UCSD-AML1 (cell line): ENCODE data around the gene CLMN.

ENCODE experiments used
- DNase-seq: peaks from one replicate; lab custom pipeline; 2025; ENCODE audit not compliant: unreplicated experiment; lab: John Stamatoyannopoulos, UW

The CLMN gene

GRCh38 chr14:95174184-95174792 is 145.4 kb downstream of the CLMN start:
- no peak for DNase-seq

GRCh38 chr14:95173518-95173917 is 146.2 kb downstream of the CLMN start:
- no peak for DNase-seq

- no peak for DNase-seq
Observed at GRCh38 chr14:95167177-95167576, 152.5 kb downstream of the CLMN start.

GRCh38 chr14:95165517-95165916 is 154.2 kb downstream of the CLMN start:
- DNase-seq: no peak

GRCh38 chr14:95164506-95164905 is 155.2 kb downstream of the CLMN start:
- no peak for DNase-seq

GRCh38 chr14:95163666-95164065 is 156.0 kb downstream of the CLMN start:
- no peak for DNase-seq

- no peak for DNase-seq
Observed at GRCh38 chr14:95163132-95163531, 156.6 kb downstream of the CLMN start.

GRCh38 chr14:95162641-95163040 is 157.1 kb downstream of the CLMN start:
- no peak for DNase-seq

GRCh38 chr14:95157327-95158189 is 162.2 kb downstream of the CLMN start, which contains the start of gene DICER1:
DICER1 (minus strand) TSS chr14:95157529; CDS start chr14:95133458, 24,071 bp downstream.
- peak; percentile 96 for DNase-seq

- no peak for DNase-seq
Observed at GRCh38 chr14:95157048-95157326, 162.7 kb downstream of the CLMN start.

- peak; percentile 45 for DNase-seq
Observed at GRCh38 chr14:95156161-95157047, 163.3 kb downstream of the CLMN start.

- DNase-seq: no peak
Observed at GRCh38 chr14:95155045-95155444, 164.7 kb downstream of the CLMN start.

- DNase-seq: no peak
Observed at GRCh38 chr14:95153866-95154265, 165.8 kb downstream of the CLMN start.

- DNase-seq: no peak
Observed at GRCh38 chr14:95151561-95151960, 168.1 kb downstream of the CLMN start.

- DNase-seq: no peak
Observed at GRCh38 chr14:95150910-95151309, 168.8 kb downstream of the CLMN start.

- DNase-seq: no peak
Observed at GRCh38 chr14:95149441-95149840, 170.3 kb downstream of the CLMN start.

GRCh38 chr14:95147597-95147996 is 172.1 kb downstream of the CLMN start:
- no peak for DNase-seq

GRCh38 chr14:95146079-95146771 is 173.5 kb downstream of the CLMN start:
- DNase-seq: no peak

- no peak for DNase-seq
Observed at GRCh38 chr14:95144849-95145248, 174.9 kb downstream of the CLMN start.

- no peak for DNase-seq
Observed at GRCh38 chr14:95143808-95144620, 175.7 kb downstream of the CLMN start.
